Epithelial cell of umbilical artery (primary cell): ENCODE measurements around the gene PAWR. TPM values are rescaled to one million over a fixed set of nuclear protein-coding genes. Genes with fewer than 3 reads are reported as not detected.

ENCODE experiments used
- total RNA-seq: library from RNA; depleted of rRNA; stranded (reverse); fragments of >200 nt; gene quantifications from 2 replicates; pipeline ENCODE4 v1.2.3, GENCODE V29; 2014

PAWR gene, protein sequence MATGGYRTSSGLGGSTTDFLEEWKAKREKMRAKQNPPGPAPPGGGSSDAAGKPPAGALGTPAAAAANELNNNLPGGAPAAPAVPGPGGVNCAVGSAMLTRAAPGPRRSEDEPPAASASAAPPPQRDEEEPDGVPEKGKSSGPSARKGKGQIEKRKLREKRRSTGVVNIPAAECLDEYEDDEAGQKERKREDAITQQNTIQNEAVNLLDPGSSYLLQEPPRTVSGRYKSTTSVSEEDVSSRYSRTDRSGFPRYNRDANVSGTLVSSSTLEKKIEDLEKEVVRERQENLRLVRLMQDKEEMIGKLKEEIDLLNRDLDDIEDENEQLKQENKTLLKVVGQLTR
- 57.8 and 60.0 TPM in 2 replicates for total RNA-seq

DNA sequence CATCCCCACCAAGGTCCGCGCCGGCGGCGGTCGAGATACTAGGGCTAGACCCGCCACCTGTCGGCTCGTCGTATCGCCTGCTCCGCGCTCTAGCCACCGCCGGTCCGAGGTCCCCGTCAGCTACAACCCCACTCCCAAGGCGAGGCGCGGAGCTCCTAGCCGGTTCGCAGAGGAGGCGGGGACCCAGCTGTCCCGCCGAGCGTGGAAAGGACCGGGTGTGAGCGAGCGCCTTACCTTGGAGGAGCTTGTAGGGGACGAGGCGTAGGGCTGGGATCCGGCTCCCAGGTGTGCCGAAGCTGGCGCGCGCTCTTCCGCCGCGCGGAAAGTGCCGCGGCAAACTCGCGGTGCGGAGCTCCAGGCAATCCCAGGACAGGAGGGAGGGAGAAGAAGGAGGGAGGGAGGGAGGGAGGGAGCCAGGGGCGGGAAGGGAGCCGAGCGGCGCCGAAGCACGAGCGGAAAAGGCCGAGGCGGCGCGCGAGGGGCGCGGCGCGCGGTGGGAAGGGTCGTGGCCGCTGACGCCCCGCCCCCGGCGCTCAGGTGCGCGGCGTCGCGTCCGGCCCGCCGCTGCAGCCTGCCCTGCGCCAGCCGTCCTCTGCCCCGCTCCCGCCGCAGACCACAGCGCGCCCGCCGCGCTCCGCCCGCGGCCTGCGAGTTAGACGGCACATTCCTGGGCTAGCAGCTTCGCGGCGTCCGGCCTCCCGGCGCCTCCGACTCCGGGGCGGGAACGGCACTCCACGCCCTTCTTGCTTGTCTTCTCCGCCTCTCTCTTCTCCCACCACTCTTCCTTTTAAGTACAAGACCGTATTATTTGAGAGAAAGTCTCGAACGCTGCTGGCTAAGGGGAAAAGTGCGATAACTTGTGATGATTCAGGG lies at the start of gene PAWR:
TSS of gene PAWR (minus strand) at position 327 of the 873 bp plus-strand sequence. CDS start 720 bp downstream, outside the sequence.

Other genes starting within 250 kb of the PAWR start
- 83.3 and 103 TPM in 2 replicates for gene PPP1R12A, start 244.1 kb upstream of the PAWR start, total RNA-seq